HFFc6 (cell line): ENCODE results near the gene SIPA1L3. TPM values are rescaled to one million over a fixed set of nuclear protein-coding genes. Genes with fewer than 3 reads are reported as not detected.

Experiments
- DNase-seq: peaks from one replicate; pipeline ENCODE4 v3.0.0-alpha.2; 2018
- H3K27ac Mint-ChIP-seq: 2 replicates; pipeline ENCODE4 v1.8.0; 2020; ENCODE audit warnings: mild to moderate bottlenecking, mixed read lengths
- H3K27me3 Mint-ChIP-seq: 2 replicates; pipeline ENCODE4 v1.8.0; 2021; ENCODE audit warnings: mild to moderate bottlenecking, moderate library complexity, mixed read lengths; ENCODE audit not compliant: insufficient read depth
- H3K36me3 Mint-ChIP-seq: 2 replicates; pipeline ENCODE4 v1.8.0; 2021; ENCODE audit warnings: low read depth, mixed read lengths
- H3K4me1 Mint-ChIP-seq: 2 replicates; pipeline ENCODE4 v1.8.0; 2020; ENCODE audit warnings: low read depth, mixed read lengths
- H3K4me3 Mint-ChIP-seq: 2 replicates; pipeline ENCODE4 v1.8.0; 2020; ENCODE audit warnings: mild to moderate bottlenecking, moderate library complexity, mixed read lengths
- H3K9me3 Mint-ChIP-seq: 2 replicates; pipeline ENCODE4 v1.8.0; 2020; ENCODE audit warnings: mild to moderate bottlenecking, mixed read lengths
- total RNA-seq, 6 experiments: library from RNA; stranded (reverse); fragmentation: NEBNext Ultra II Directional; extraction: Animal tissue kit (Norgen Biotek cat#: 25700); gene quantifications; 2 replicates in 1 of 6; 3 replicates in 5 of 6; pipeline ENCODE4 v1.2.3, GENCODE V29; 2021
- TF ChIP-seq, protein P1 (sequence below): fragments of 200-600 bp; sonication (generic); IDR thresholded peaks from 2 replicates; pipeline ENCODE4 v1.5.0; 2021; ENCODE audit warnings: antibody characterized with exemption, mild to moderate bottlenecking

The SIPA1L3 gene
- total RNA-seq, 6 experiments from 2014 or later: 34.0 to 46.7 (median 41.8) TPM

DNA sequence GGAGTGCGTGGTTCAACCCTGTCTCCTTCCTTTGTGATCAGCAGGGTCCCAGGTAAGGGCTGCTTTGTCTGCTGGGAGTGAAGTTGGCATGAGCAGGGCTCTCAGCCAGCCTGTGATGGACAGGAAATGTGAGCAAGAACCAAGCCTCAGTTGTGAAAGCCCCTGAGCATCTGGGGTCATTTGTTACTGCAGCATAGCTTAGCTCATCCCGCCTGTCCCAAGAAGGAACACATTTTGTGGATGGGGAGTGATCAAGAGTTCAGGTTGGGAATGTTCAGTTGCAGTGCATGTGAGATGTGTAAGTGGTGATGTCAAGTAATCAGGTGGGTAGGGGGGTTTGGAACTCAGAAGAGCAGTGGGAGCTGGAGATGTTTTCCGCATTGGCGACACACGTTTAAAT, 164.6 kb downstream of the SIPA1L3 start:
- H3K9me3 Mint-ChIP-seq: no peaks in the 10 kb centered on the region
- TF ChIP-seq, protein P1, sequence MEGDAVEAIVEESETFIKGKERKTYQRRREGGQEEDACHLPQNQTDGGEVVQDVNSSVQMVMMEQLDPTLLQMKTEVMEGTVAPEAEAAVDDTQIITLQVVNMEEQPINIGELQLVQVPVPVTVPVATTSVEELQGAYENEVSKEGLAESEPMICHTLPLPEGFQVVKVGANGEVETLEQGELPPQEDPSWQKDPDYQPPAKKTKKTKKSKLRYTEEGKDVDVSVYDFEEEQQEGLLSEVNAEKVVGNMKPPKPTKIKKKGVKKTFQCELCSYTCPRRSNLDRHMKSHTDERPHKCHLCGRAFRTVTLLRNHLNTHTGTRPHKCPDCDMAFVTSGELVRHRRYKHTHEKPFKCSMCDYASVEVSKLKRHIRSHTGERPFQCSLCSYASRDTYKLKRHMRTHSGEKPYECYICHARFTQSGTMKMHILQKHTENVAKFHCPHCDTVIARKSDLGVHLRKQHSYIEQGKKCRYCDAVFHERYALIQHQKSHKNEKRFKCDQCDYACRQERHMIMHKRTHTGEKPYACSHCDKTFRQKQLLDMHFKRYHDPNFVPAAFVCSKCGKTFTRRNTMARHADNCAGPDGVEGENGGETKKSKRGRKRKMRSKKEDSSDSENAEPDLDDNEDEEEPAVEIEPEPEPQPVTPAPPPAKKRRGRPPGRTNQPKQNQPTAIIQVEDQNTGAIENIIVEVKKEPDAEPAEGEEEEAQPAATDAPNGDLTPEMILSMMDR: no peak
- H3K27ac Mint-ChIP-seq: peak overlapping the region; percentile 67
- H3K27me3 Mint-ChIP-seq: peaks cover 6% of the 10 kb centered on the region
- peaks cover 22% of the 10 kb centered on the region for H3K36me3 Mint-ChIP-seq
- H3K4me1 Mint-ChIP-seq: peaks cover 31% of the 10 kb centered on the region
- no peak for DNase-seq
- no peak overlapping the region for H3K4me3 Mint-ChIP-seq

DNA sequence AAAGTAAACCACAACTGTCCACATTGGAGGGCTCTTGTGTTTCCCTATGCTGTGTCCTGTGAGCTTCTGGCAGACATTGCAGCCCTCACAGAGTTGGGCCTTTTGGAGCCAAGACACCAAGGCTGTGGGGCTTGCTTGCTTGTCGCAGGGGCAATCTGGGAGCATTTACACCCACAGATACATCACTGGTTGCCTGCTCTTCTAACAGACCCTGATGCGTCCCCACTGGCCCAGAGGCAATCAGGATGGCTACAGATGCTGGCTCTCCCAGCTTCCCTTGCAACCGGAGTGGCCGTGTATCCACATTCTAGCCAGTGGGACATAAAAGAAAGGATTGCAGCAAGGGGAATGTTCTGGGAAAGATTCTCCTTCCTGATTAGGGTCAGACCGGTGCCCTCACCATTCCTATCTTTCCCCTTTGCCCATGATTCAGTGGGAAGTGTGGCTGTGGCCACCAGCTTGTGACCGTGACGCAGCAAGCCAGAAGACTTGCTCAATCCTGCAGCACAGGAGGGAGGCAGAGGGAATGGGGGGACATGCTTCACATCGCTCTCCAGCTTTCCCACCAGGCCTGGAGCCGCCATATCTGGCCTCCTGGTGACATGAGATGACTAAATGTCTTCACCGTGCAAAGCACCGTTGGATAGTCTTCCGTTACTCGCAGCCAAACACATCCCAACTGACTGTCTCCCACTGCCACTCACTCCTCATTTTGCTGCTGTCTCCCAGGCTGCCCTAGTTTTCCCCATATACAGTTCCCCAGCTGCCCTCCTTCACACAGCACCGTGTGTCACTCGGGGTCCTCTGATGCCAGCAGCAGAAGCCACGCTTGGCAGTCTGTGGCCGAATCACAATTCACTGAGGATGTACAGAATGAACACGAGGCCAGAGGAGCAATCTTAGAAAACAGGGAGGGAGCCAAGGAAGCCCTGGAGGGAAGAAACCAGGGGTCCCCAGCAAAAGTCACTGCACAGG, 166.1 kb downstream of the SIPA1L3 start:
- peaks cover 25% of the 10 kb centered on the region for H3K36me3 Mint-ChIP-seq
- H3K9me3 Mint-ChIP-seq: no peaks in the 10 kb centered on the region
- H3K4me3 Mint-ChIP-seq: no peak overlapping the region
- TF ChIP-seq, protein P1: no peak
- peaks cover 33% of the 10 kb centered on the region for H3K4me1 Mint-ChIP-seq
- H3K27me3 Mint-ChIP-seq: peaks cover 6% of the 10 kb centered on the region
- DNase-seq: peak; percentile 48
- H3K27ac Mint-ChIP-seq: peak overlapping the region; percentile 67

- Mint-ChIP-seq H3K9me3 (no peaks in the 10 kb centered on the region), H3K36me3 (peaks cover 25% of the 10 kb centered on the region), H3K4me1 (peaks cover 41% of the 10 kb centered on the region), H3K27me3 (peaks cover 10% of the 10 kb centered on the region), H3K4me3 (no peak overlapping the region), H3K27ac (peak overlapping the region; percentile 27)
- DNase-seq: no peak
- TF ChIP-seq, protein P1: no peak
Observed at GRCh38 chr19:38073841-38074685, 167.1 kb downstream of the SIPA1L3 start.

DNA sequence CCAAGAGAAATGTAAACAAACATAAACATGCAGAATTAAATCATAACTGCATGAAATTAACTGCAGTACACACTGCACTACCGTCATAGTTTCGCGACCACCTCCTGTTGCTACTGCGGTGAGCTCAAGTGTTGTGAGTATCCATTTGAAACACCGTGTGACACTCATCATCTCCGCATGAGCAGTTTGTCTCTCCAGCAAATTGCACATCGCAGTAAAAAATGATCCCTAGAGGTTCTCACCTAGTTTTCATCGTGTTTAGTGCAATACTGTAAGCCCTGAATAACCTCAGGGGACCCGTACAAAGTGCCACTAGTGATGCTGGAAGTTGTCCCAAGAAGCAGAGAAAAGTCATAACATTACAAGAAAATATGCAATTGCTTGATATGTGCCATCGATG, 169.3 kb downstream of the SIPA1L3 start:
- Mint-ChIP-seq H3K4me1 (peaks cover 45% of the 10 kb centered on the region), H3K36me3 (peaks cover 22% of the 10 kb centered on the region), H3K4me3 (no peak overlapping the region), H3K9me3 (no peaks in the 10 kb centered on the region), H3K27ac (no peak overlapping the region; the same call in 1 of the 2 replicates), H3K27me3 (peaks cover 12% of the 10 kb centered on the region)
- TF ChIP-seq, protein P1: no peak
- no peak for DNase-seq

GRCh38 chr19:38078302-38078930, 171.4 kb downstream of the SIPA1L3 start:
- peaks cover 31% of the 10 kb centered on the region for H3K4me1 Mint-ChIP-seq

More at GRCh38 chr19:38078302-38078930, 171.4 kb downstream of the SIPA1L3 start:
- H3K27me3 Mint-ChIP-seq: peaks cover 6% of the 10 kb centered on the region
- H3K36me3 Mint-ChIP-seq: peaks cover 17% of the 10 kb centered on the region
- H3K9me3 Mint-ChIP-seq: no peaks in the 10 kb centered on the region
- TF ChIP-seq, protein P1: no peak
- H3K27ac Mint-ChIP-seq: peak overlapping the region; percentile 93
- no peak overlapping the region for H3K4me3 Mint-ChIP-seq
- no peak for DNase-seq
